LHCN-M2 (cell line): ENCODE data around the gene ATXN2. TPM values are rescaled to one million over a fixed set of nuclear protein-coding genes. Genes with fewer than 3 reads are reported as not detected.

ENCODE experiments used
- DNase-seq: peaks from one replicate; pipeline ENCODE4 v3.0.0-alpha.2; 2012; ENCODE audit warnings: low read depth
- total RNA-seq: library from RNA; depleted of rRNA; stranded (reverse); fragments of >200 nt; gene quantifications from 2 replicates; pipeline ENCODE4 v1.2.3, GENCODE V29; 2014

ATXN2 gene
- total RNA-seq, 1 experiment from 2014 or later: 21.5 TPM

DNA sequence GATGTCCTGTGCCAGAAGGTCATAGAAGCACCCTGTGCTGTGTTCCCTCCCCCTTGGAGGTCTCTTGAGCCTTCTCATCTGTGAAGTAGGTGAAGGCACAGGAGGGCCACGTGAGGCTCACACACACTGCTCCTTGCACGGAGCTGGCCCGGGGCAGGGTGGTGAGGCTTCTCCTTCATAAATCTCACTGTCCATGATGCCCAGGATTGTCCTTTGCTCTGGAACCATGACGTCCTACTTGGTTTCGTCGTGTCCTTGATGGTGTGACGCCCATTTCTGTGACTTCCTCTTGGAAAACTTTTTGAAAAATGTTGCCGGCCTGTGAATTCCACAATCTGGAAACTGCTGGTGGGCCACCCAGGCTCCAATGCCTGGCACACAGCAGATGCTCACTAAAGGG is 159.0 kb downstream of the ATXN2 start:
- DNase-seq: no peak

DNA sequence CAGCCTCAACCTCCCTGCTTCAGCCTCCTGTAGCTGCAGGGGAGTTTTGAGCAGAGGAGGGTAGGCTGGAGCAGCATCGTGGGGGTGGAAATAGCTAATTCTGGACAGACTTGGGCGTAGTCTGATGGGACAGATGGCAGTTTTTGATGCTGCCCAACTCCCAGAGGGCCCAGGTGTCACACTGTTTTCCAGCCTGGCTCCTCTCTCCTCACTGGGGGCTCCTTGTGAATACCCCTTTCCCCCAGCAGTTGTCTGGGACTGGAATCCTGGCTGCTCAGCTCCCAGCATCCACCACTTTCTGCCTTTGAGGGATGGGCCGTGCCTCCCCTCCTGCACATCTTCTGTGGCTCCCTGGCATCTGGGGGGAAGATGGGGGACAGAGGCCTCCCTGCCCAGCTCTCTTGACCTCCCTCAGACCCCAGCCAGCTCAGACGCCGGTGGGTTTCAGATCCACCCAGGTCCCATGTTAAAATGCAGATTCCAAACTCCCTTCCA is 159.4 kb downstream of the ATXN2 start:
- DNase-seq: no peak

DNA sequence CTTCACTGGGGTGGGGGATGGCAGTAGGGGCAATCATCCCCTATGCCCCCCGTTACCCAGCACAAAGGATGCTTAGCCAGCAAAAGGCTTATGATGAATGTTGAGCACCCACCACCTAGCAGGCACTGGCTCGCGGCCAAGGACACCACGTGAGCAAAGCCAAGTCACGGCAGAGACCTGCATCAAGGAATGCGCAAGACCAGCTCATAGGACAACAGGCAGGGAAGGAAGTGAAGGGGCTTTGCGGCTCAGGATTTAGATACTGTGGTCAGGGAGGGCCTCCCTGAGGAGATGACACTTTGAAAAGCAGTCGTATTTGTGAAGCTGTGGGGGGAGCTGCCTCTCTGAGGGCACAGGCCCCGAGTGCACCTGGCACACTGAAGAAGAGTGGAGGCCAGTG is 160.6 kb downstream of the ATXN2 start:
- DNase-seq: peak; percentile 79

DNA sequence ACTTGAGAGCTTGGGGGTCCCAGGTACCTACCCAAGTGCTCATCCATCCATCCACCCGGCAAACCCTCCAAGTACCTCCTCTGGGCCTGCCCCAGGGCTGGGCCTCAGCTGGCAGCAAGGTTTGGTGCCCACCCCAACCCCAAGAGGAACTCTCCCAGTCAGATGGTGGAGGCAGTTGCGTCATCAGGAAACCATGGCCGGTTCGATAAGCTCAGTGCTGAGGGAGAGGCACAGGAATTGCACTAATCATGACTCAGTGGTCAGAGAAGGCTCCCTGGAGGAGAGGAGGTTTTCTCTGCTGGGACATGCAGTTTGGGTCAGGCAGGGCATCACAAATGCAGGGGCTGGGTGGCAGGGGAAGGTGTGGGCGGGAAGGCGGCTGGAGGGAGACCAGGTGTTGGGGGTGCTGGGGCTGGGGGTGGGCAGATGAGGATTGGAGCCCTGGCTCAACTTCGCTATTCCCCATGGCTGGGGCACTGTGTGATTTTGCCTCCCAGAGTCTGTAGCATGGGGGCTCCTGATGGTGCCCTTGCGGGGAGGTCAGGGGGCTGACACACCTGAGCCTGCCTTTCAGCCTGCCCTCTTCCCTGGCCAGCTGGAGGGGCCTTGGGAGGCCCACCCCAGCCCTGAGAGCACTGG is 161.2 kb downstream of the ATXN2 start:
- DNase-seq: peak; percentile 88

- DNase-seq: no peak
Observed at GRCh38 chr12:111436811-111437210, 162.3 kb downstream of the ATXN2 start.

DNA sequence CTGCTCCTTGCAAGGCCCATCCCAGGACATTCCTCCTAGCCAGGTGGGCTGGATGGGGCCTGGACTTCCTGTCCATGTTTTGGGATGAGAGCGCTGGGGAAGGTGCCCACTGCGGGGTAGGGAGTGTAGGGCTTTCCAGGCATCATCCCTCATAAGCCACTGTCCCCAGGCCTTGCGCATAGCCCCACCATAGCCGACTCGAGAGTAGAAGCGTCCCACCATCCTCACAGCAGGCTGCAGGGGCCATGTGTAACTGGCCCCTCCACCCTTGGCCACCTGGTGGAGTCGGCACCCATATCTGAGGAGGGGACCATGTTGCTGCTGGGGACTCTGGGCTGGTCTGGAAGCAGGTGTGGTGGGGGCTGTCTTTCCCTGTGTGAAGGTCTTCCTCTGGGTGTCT is 162.8 kb downstream of the ATXN2 start:
- DNase-seq: no peak

DNA sequence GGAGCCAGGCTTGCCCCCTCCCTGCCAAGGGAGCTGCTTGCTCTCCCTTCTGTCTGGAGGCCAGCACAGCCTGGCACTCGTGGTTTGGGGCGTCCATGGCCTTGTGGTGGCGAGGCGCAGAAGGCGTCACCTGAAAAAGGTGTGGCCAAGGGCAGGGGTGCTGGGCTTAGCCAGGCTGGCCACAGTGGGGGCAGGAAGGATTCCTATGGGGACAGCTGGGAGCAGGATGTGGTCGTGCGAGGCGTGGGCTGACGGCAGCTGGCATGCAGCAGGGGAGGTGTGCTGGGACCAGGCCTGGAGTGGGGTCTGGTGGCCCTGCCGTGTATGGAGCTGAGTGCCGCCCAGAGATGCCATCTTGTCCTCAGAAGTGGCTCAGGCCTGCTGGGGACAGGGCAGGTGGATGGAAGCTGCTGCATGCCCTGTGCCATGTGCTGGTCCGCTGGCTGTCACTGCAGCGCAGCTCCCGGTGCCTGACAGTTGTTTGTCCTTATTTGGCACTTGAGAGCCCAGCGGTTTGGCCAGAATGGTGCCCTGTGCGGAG is 163.4 kb downstream of the ATXN2 start:
- DNase-seq: peak; percentile 70

DNA sequence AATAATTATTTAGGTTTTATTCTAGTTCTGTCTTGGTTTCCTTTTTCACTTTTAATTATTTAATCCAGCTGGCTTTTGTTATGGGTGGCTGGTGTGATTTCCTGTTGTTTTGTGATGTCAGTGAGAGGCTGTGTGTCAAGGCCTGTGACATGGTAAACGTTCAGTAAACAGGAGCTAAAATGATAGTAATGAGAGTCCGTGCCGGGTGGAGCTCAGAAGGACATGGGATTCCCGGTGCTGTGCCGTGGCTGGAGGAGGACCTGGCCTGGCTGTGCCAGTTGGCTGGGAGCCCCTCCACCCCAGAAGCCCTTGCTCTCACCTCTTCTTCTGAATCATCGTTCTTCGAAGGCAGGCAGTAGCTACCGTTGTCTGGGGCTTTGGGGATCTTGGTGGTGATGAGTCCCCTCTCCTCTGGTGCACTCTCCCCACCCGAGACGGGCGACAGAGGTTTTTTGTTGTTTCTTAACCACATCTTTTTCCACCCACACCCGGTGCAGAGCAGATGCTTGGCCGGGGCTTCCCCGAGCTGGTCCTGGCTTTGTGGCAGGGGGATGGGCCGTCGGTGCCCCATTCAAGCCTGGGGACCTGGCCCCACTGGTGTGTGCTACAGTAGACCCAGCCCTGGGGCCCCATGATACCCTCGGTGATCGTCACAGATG is 164.3 kb downstream of the ATXN2 start:
- peak; percentile 72 for DNase-seq

DNA sequence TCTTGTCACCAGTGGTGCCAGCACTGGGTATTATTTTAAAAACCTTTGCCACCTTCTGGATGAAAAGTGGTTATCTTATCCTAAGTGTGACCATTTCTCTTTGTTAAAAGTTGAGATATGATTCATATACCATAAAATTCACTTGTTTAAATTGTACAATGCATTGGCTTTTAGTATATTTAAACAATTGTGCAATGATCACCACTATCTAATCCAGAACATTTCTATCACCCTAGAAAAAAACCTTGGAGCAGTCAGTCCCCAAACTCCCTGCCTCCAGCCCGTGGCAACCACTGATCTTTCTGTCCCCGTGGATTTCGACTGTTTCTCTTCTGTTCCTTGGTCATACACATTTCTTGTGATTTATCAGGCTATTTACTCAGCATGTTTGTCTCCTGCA is 165.1 kb downstream of the ATXN2 start:
- no peak for DNase-seq

GRCh38 chr12:111431772-111432171 is 167.3 kb downstream of the ATXN2 start:
- DNase-seq: no peak

DNA sequence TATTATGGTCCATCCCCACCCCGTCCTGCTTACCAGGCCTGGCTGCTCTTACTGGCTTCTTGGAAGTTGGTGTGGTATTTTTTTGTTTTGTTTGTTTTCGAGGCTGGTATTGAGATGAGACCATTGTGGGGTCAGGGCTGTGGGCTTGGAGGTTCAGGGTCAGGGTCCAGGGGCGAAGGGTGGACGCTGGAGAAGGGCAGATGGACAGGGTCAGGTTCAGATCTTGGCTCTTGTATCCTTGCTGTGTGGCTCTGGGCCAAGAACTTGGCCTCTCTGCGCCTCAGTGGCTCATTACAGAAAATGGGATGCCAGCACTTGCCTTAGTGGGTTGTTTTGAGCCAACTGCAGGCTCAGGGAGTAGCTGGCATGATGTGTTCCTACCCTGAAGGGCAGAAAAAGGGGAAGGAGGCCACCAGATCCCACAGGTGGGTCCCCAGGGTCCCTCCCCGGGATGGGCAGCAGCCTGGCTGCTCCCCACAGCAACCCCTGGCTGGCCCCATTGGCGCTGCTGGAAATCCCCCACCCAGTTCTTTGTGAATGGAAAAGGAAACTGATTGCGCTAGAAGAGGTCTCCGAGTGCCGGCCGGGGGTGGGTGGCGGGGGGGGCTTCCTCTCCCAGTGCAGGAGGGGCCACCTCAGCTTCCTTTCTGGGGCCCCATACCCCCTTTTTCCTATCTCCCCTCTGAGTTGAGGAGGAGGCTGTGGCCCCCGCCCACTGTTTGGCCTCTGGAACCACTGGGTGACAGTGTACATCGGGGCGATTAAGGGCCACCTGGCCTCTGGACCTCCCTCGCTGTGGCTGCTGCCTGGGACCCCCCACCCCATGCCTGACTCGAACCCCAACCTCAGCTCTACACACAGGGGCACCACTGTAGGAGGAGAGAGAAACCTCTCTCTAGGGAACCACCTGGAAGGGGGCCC is 168.4 kb downstream of the ATXN2 start:
- DNase-seq: no peak

- no peak for DNase-seq
Observed at GRCh38 chr12:111429828-111430432, 169.2 kb downstream of the ATXN2 start.

GRCh38 chr12:111428728-111429175 is 170.4 kb downstream of the ATXN2 start:
- DNase-seq: no peak

GRCh38 chr12:111428081-111428727 is 170.9 kb downstream of the ATXN2 start:
- no peak for DNase-seq

DNA sequence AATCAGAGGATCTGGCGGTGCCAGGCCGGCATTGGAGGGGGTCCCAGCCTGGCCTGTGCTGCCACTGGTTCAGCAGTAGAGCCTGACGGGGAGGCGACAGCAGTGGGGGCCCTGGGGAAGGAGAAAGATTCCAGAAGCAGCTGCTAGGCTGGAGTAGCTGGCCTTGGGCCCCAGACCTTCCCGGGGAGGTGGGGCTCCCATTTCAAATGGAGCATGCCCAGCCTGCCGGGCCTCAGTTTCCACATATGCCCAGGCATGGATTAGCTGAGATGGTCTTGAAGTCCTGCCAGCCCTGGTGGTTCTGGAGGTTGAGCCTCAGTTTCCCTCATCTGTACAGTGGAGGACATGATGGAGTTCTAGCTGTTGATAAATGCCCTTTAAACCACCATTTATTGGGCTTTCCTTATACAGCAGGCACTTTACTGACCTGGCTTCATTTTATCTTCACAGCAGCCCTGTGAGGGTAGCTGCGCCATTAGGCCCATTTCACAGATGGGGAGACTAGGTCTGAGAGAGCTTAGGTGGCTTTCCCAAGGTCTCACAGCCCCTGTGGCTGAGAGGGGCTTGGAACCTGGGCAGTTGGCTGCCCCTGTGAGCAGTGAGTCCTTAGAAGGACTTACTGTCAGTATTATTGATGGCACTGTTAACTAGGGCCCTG is 171.6 kb downstream of the ATXN2 start:
- no peak for DNase-seq

DNA sequence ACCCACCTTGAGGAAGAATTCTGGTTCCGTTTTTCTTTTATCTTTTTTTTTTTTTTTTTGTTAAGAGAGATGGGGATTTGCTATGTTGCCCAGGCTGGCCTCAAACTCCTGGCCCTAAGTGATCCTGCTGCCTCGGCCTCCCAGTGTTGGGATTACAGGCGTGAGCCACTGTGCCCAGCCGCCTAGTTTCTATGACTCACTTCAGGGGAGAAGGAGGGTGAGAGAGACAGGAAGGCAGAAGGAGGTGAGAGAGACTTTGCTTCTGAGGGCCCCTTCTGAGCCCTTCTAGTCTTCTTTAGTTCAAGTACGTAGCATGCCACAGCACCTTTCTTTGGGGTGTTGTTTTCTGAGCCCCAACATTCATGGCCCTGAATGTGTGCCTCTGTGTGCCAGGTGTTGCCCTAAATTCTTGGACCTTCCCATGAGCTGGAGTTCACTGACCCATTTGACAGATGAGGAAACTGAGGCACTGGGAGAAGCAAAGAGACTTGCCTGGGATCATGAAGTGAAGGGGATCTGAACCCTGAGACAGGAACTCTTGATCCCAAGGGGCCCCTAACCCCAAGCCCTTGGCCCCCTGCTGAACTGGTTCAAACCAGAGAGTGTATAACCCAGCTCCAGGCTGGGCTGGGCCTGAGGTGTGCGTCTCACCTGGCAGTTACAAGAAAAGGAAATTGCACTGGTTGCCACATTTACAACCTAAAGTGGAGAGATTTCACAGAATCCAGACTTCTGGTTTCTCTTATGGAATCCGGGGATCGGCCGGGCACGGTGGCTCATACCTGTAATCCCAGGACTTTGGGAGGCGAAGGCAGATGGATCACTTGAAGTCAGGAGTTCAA is 172.6 kb downstream of the ATXN2 start:
- DNase-seq: no peak

DNA sequence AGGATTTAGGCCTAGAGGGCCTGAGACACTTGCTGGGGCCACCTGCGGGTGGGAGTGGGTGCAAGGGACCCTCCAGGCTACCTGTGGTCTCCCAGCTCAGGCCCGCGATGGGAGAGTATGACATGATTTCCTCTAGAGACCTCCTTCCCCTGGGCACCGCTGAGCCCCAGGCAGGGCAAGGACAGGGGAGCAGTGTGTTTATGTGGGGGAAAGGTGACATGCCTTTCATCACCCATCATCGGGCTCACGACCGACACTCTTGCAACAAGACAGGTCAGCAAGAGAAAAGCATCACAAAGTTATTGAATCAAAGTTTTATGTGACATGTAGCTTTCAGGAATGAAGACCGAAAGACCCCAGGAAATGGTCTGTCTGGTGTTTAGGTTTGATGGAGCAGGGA is 173.5 kb downstream of the ATXN2 start:
- no peak for DNase-seq

- DNase-seq: no peak
Observed at GRCh38 chr12:111424793-111425251, 174.3 kb downstream of the ATXN2 start.

DNA sequence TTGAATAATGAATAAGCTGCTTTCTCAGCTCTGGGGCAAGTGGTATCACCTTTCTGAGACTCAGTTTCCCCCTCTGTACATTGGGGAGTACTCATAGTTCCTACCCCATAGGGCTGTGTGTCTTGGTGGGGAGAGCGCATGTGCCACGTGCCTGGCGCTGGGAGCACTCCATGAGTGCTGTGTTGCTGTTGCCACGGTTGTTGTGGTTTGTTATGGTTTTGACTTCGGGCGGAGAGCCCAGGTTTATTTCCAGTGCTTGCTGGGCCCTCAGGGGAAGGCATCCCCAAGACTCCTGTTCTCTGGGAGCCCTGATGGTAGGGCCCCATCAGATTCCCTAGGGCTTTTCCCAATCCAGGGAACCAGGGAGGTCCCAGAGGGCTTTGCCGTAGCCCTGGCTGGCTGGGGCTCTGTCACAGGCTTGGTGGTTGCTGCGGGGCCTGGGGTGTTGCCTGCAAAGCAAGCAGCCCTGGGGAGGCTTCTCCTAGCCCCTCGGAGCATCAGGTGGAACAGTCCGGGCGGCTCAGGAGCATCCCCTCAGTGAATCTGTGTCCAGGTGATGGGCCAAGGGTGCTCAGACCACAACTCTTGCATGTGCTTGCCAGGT is 174.8 kb downstream of the ATXN2 start:
- no peak for DNase-seq
